HEK293 (cell line): ENCODE measurements around the gene NHSL2.

Experiments used
- CTCF ChIA-PET: fragments of 350-600 bp; formaldehyde crosslinking; extraction: SDS; loops from one replicate; lab custom pipeline; 2021; ENCODE audit warnings: antibody characterized with exemption; lab: Yijun Ruan, JAX
- POLR2A ChIA-PET: fragments of 300-600 bp; formaldehyde crosslinking; extraction: SDS; loops from one replicate; lab custom pipeline; 2020; ENCODE audit warnings: antibody characterized with exemption, inconsistent platforms; lab: Yijun Ruan, JAX
- H3K27ac ChIP-seq: fragments of 200-500 bp; sonication (Bioruptor generic); 2 replicates; pipeline ENCODE4 v1.5.1; 2014; ENCODE audit warnings: low read depth, low read length, control low read depth, inconsistent platforms; ENCODE audit errors: extremely low read depth
- H3K36me3 ChIP-seq, 2 experiments: fragments of 200-500 bp in 1 of 2; sonication (Bioruptor generic) in 1 of 2; 1 replicate in 1 of 2; 2 replicates in 1 of 2; pipeline ENCODE4 v1.5.1; 2014 to 2017; ENCODE audit warnings: inconsistent platforms in 2 of 2, low read length in 2 of 2; ENCODE audit not compliant: control insufficient read depth in 2 of 2, insufficient read depth in 1 of 2
- H3K4me1 ChIP-seq: fragments of 200-500 bp; sonication (Bioruptor generic); 2 replicates; pipeline ENCODE4 v1.5.1; 2014; ENCODE audit warnings: mild to moderate bottlenecking, low read length, inconsistent platforms; ENCODE audit not compliant: control insufficient read depth, insufficient read depth
- H3K4me3 ChIP-seq: 2 replicates; pipeline ENCODE4 v1.5.1; 2011; ENCODE audit warnings: low read depth, mild to moderate bottlenecking, control low read depth, low read length, moderate library complexity
- H3K9me3 ChIP-seq: fragments of 200-500 bp; sonication (Bioruptor generic); 2 replicates; pipeline ENCODE4 v1.5.1; 2014; ENCODE audit warnings: low read depth, low read length, inconsistent platforms; ENCODE audit not compliant: control insufficient read depth, insufficient read depth
- CTCF ChIP-seq: fragments of 450-650 bp; formaldehyde crosslinking; IDR thresholded peaks from 2 replicates; pipeline ENCODE4 v1.5.1; 2016; ENCODE audit warnings: missing biosample characterization, missing genetic modification characterization
- PRDM4 ChIP-seq: fragments of 450-650 bp; formaldehyde crosslinking; IDR thresholded peaks from 2 replicates; pipeline ENCODE4 v1.5.1; 2017; ENCODE audit warnings: missing biosample characterization, missing genetic modification characterization
- SP2 ChIP-seq: fragments of 450-650 bp; formaldehyde crosslinking; IDR thresholded peaks from 2 replicates; pipeline ENCODE4 v1.5.1; 2016; ENCODE audit warnings: missing biosample characterization, missing genetic modification characterization
- ZFP69B ChIP-seq: fragments of 450-650 bp; formaldehyde crosslinking; IDR thresholded peaks from 2 replicates; pipeline ENCODE4 v1.5.1; 2016; ENCODE audit warnings: missing biosample characterization, missing genetic modification characterization
- ZNF112 ChIP-seq: fragments of 450-650 bp; formaldehyde crosslinking; IDR thresholded peaks from 2 replicates; pipeline ENCODE4 v1.5.0; 2017; ENCODE audit warnings: missing biosample characterization, missing genetic modification characterization
- ZNF341 ChIP-seq: fragments of 450-650 bp; formaldehyde crosslinking; IDR thresholded peaks from 2 replicates; pipeline ENCODE4; 2016; ENCODE audit warnings: low read depth, missing biosample characterization, missing genetic modification characterization
- ZNF362 ChIP-seq: fragments of 450-650 bp; formaldehyde crosslinking; IDR thresholded peaks from 2 replicates; pipeline ENCODE4 v1.5.1; 2016; ENCODE audit warnings: missing biosample characterization, missing genetic modification characterization
- ZNF423 ChIP-seq: fragments of 450-650 bp; formaldehyde crosslinking; IDR thresholded peaks from 2 replicates; pipeline ENCODE4 v1.5.1; 2016; ENCODE audit warnings: missing biosample characterization, missing genetic modification characterization
- ZNF513 ChIP-seq: fragments of 450-650 bp; IDR thresholded peaks from 2 replicates; pipeline ENCODE4 v1.5.1; 2018; ENCODE audit warnings: missing biosample characterization, missing genetic modification characterization
- ZNF561 ChIP-seq: fragments of 450-650 bp; IDR thresholded peaks from 2 replicates; pipeline ENCODE4 v1.5.1; 2018; ENCODE audit warnings: missing biosample characterization, missing genetic modification characterization, borderline replicate concordance
- ZNF610 ChIP-seq: fragments of 450-650 bp; formaldehyde crosslinking; IDR thresholded peaks from 2 replicates; pipeline ENCODE4 v1.5.1; 2016; ENCODE audit warnings: missing biosample characterization, missing genetic modification characterization, borderline replicate concordance
- ZNF639 ChIP-seq: fragments of 450-650 bp; formaldehyde crosslinking; IDR thresholded peaks from 2 replicates; pipeline ENCODE4 v1.5.1; 2016; ENCODE audit warnings: missing biosample characterization, missing genetic modification characterization
- ZNF645 ChIP-seq: fragments of 450-650 bp; formaldehyde crosslinking; IDR thresholded peaks from 2 replicates; pipeline ENCODE4; 2016; ENCODE audit warnings: missing biosample characterization, missing genetic modification characterization
- ZNF677 ChIP-seq: fragments of 450-650 bp; IDR thresholded peaks from 2 replicates; pipeline ENCODE4 v1.5.0; 2018; ENCODE audit warnings: missing biosample characterization, mild to moderate bottlenecking, missing genetic modification characterization, moderate library complexity
- ZNF768 ChIP-seq: fragments of 450-650 bp; formaldehyde crosslinking; IDR thresholded peaks from 2 replicates; pipeline ENCODE4 v1.5.1; 2018; ENCODE audit warnings: missing biosample characterization, mild to moderate bottlenecking, missing genetic modification characterization
- ZSCAN18 ChIP-seq: fragments of 450-650 bp; formaldehyde crosslinking; IDR thresholded peaks from 2 replicates; pipeline ENCODE4 v1.5.1; 2016; ENCODE audit warnings: missing biosample characterization, missing genetic modification characterization

Gene NHSL2

GRCh38 chrX:72043636-72044035 is 133.0 kb downstream of the NHSL2 start:
- ChIA-PET CTCF (interaction anchor here (1.5 kb wide), 1 partner anchor 22 kb away, joined by 4 read pairs; no protein-coding TSS in a partner anchor), POLR2A (no interaction called here)
- Histone ChIP-seq H3K36me3 (no peaks in the 10 kb centered on the region), H3K27ac (no peak overlapping the region), H3K4me3 (no peak overlapping the region), H3K4me1 (no peaks in the 10 kb centered on the region), H3K9me3 (no peaks in the 10 kb centered on the region)
- TF ChIP-seq ZNF423 (tag by site-specific recombination): no peak
- TF ChIP-seq ZFP69B (tag by site-specific recombination): no peak
- no peak for TF ChIP-seq SP2

- no peak overlapping the region for H3K4me3 ChIP-seq
- ChIA-PET POLR2A (no interaction called here), CTCF (interaction anchor here (0.8 to 1.2 kb wide), 2 partner anchors 79 to 81 kb away, joined by 3 to 6 read pairs; no protein-coding TSS in a partner anchor)
- TF ChIP-seq ZNF513 (tag by site-specific recombination) (no peak), PRDM4 (tag by site-specific recombination) (no peak), ZNF112 (no peak), ZNF645 (no peak), ZNF639 (tag by site-specific recombination) (no peak), ZNF341 (tag by site-specific recombination) (no peak), ZSCAN18 (tag by site-specific recombination) (no peak), ZNF768 (tag by site-specific recombination) (no peak), ZNF610 (no peak), ZNF362 (no peak), ZNF677 (tag by site-specific recombination) (no peak), ZNF561 (tag by site-specific recombination) (no peak), CTCF (tag by site-specific recombination) (no peak)
- no peaks in the 10 kb centered on the region for H3K4me1 ChIP-seq
- no peaks in the 10 kb centered on the region for H3K36me3 ChIP-seq
- H3K27ac ChIP-seq: no peak overlapping the region
- H3K9me3 ChIP-seq: no peaks in the 10 kb centered on the region
These were observed 134.5 kb downstream of the NHSL2 start for GRCh38 chrX:72045141-72045540.
